ENCODE data around the gene ATP5F1D. TPM values are rescaled to one million over a fixed set of nuclear protein-coding genes. Genes with fewer than 3 reads are reported as not detected.

ATP5F1D gene
- total RNA-seq, 1 donor from 2014 or later: 692 TPM

DNA sequence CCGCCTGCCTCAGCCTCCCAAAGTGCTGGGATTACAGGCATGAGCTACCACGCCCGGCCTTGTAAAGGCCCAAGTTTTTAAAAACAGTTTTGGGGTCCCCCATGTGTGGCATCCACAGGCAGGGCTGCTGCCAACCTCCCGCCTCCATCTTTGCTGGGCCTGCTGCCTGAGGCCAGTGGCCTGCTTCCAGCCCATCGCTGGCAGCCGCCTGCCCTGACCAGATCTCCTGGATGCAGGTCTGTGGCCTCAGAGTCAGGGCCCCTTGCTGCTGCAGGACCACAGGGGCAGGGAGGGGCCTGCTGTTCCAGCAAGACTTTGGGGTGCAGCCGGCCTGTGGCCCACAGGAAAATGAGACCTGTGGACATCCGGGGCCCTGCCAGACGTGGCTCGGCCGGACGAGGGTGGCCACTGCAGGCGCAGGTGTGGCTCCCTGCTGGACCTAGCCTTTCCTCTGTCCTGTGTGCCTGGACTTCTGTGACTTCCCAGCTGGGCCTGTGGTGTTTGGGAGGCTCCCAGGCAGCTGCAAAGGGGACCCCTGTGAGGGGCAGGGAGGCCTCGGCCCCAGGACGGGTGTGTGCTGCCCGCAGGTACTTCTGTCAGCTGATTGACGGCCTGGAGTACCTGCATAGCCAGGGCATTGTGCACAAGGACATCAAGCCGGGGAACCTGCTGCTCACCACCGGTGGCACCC is 21.6 kb upstream of the ATP5F1D start:
- ATAC-seq (ENCODE audit: poor library complexity) (no peak), DNase-seq (no peak)
- intact Hi-C loops (cut with DNase I): no loop called here

GRCh38 chr19:1220477-1220930 is 21.0 kb upstream of the ATP5F1D start:
- ATAC-seq (ENCODE audit: poor library complexity): no peak
- intact Hi-C loops (cut with DNase I): no loop called here
- DNase-seq: no peak

GRCh38 chr19:1220976-1221903 is 20.3 kb upstream of the ATP5F1D start:
- peak; percentile 87 for DNase-seq
- intact Hi-C loops (cut with DNase I): no loop called here
- peak; percentile 76 for ATAC-seq (ENCODE audit: poor library complexity)

DNA sequence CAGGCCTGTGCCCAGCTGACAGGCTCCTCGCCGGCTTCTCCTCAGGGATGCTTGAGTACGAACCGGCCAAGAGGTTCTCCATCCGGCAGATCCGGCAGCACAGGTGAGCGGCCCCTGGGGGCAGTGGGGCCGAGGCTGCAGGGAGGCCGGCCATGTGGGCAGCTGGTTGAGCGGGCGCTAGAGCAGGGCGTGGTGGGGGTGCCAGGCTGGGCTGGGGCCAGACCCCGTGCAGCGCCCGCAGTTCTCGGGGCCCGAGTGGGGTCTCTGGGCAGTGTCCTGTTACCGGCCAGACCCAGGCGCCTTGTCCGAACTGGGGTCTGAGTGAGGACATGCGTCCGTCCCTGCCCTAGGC is 19.7 kb upstream of the ATP5F1D start:
- intact Hi-C loops (cut with DNase I): no loop called here
- no peak for ATAC-seq (ENCODE audit: poor library complexity)
- no peak for DNase-seq

GRCh38 chr19:1222394-1222793 is 19.2 kb upstream of the ATP5F1D start:
- intact Hi-C loops (cut with DNase I): no loop called here
- DNase-seq: no peak
- no peak for ATAC-seq (ENCODE audit: poor library complexity)

GRCh38 chr19:1223018-1223855 is 18.3 kb upstream of the ATP5F1D start:
- no peak for DNase-seq
- ATAC-seq (ENCODE audit: poor library complexity): no peak
- intact Hi-C loops (cut with DNase I): no loop called here

GRCh38 chr19:1224047-1224825 is 17.3 kb upstream of the ATP5F1D start:
- no peak for DNase-seq
- intact Hi-C loops (cut with DNase I): no loop called here
- no peak for ATAC-seq (ENCODE audit: poor library complexity)

- ATAC-seq (ENCODE audit: poor library complexity): no peak
- intact Hi-C loops (cut with DNase I): no loop called here
- DNase-seq: no peak
These were observed 16.7 kb upstream of the ATP5F1D start for GRCh38 chr19:1224847-1225246.

DNA sequence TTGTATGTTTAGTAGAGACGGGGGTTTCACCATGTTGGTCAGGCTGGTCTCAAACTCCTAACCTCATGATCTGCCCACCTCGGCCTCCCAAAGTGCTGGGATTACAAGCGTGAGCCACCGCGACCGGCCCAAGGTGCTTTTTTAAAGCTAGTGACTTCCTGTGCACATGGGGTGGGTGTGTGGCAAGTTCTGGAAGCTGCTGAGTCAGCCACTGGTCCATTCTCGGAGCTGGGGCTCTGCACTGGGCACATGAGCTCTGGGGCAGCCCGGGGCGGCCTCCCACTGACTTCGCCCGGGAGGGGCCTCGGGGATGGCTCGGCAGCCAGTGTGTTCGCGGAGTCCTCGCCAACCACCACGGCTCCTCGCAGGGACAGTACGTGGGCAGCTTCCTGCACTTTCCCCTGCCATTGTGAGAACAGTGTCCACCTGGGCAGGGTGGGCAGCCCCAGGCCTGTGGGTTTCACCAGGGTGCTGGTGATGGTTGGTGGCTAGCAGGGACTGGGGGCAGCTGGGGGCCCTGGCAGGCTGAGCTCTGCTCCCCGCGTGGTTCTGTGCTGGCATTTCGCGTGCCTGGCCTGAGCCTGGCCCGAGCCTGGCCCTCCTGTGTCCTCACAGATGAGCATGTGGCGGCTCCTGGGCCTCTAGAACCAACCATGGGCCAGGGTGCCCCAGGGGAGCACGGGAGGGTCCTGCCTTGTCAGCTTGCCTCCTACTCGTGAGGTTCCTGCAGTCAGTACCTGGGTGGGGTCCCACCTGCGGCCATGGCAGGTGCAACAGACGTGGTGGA is 15.9 kb upstream of the ATP5F1D start:
- DNase-seq: no peak
- intact Hi-C loops (cut with DNase I): no loop called here
- ATAC-seq (ENCODE audit: poor library complexity): no peak

DNA sequence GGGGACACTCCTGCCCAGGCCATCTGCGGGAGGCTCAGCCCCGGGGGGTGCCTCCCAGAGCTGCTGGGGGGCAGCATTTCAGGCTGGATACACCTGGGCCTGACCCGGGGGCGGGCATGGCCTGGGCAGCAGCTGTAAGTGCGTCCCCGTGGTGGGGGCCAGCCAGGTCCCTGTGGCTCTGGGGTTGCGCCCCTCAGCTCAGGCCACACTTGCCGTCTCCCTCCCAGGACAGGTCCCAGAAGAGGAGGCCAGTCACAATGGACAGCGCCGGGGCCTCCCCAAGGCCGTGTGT is 15.4 kb upstream of the ATP5F1D start:
- DNase-seq: no peak
- intact Hi-C loops (cut with DNase I): no loop called here

GRCh38 chr19:1226522-1227303 is 14.8 kb upstream of the ATP5F1D start:
- ATAC-seq (ENCODE audit: poor library complexity) (no peak), DNase-seq (no peak)
- intact Hi-C loops (cut with DNase I): no loop called here

More for the DNA sequence above, 15.4 kb upstream of the ATP5F1D start:
- ATAC-seq (ENCODE audit: poor library complexity): no peak

DNA sequence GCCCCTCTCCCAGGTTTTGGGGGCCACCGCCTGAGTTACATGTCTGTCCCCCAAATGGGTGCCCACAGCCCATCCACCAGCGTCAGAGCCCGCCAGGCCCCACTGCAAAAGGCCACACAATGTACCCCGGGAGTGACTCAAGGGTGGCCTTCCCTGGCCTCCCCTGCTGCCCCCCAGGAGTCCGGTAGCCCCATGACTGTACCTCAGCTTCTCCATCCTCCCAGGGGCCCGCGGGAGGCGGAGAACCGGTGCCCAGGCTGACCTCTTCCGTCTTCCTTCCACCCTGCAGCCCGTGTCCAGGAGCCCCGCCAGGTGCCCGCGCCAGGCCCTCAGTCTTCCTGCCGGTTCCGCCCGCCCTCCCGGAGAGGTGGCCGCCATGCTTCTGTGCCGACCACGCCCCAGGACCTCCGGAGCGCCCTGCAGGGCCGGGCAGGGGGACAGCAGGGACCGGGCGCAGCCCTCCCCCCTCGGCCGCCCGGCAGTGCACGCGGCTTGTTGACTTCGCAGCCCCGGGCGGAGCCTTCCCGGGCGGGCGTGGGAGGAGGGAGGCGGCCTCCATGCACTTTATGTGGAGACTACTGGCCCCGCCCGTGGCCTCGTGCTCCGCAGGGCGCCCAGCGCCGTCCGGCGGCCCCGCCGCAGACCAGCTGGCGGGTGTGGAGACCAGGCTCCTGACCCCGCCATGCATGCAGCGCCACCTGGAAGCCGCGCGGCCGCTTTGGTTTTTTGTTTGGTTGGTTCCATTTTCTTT is 14.1 kb upstream of the ATP5F1D start:
- intact Hi-C loops (cut with DNase I): no loop called here
- DNase-seq (no peak), ATAC-seq (ENCODE audit: poor library complexity) (no peak)

DNA sequence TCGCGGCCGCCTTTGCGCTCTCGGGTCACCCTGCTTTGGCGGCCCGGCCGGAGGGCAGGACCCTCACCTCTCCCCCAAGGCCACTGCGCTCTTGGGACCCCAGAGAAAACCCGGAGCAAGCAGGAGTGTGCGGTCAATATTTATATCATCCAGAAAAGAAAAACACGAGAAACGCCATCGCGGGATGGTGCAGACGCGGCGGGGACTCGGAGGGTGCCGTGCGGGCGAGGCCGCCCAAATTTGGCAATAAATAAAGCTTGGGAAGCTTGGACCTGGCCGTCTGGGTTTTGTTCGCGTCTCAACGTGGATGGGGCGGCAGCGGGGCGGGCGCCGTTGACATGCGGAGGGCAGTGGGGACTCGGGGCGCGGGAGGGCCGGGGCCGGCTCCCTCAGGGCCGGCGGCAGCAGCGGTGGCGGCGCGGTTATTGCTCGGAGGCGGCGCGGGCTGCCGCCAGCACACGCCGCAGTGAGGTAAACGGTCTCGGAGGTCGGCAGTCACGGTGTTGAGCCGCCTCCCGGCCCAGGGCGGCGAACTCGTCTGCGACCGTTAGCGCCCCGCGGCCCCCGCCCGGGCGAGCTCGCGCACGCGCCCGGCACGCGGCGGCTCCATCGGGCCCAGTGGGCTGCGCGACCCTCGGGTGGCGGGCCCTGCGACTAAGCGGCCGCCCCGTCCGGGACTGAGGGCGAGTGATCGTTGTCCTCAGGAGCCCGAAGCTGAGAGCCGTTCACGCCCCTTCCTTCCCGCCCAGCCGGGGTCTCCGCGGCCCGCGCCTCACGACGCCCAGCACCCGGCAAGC is 13.2 kb upstream of the ATP5F1D start:
- intact Hi-C loops (cut with DNase I): no loop called here
- DNase-seq (no peak), ATAC-seq (ENCODE audit: poor library complexity) (no peak)

- ATAC-seq (ENCODE audit: poor library complexity): no peak
- intact Hi-C loops (cut with DNase I): no loop called here
- DNase-seq: no peak
These were observed 12.3 kb upstream of the ATP5F1D start for GRCh38 chr19:1229056-1229923.

All from Right ventricle myocardium superior (tissue), 1 donor.